ENCODE results near the gene MASP2.
"Not testable (repeated sequence)": the region's sequence is repeated elsewhere in the genome, so short reads cannot be mapped to it uniquely, and the experiment has no call there.

MASP2 gene

GRCh38 chr1:11024154-11024873 is 22.7 kb downstream of the MASP2 start:
- no peaks in the 10 kb centered on the region for H3K27me3 ChIP-seq (ENCODE audit: insufficient read depth, low read length, poor library complexity)
- no peaks in the 10 kb centered on the region for H3K9me3 ChIP-seq (ENCODE audit: insufficient read depth, low read length, severe bottlenecking)
- no peak overlapping the region for H3K27ac ChIP-seq (ENCODE audit: low read length)
- no peak for DNase-seq
- no peak overlapping the region for H3K9ac ChIP-seq (ENCODE audit: low read depth, low read length)
- H3K36me3 ChIP-seq (ENCODE audit: insufficient read depth, low read length): peaks cover 77% of the 10 kb centered on the region
- no peak for ATAC-seq (ENCODE audit: insufficient read depth, low read depth)
- TF ChIP-seq EZH2 (IDR thresholded peaks at IDR 0.05; ENCODE audit: borderline replicate concordance, low read depth, low read length, severe bottlenecking) (no peak), CTCF (IDR thresholded peaks at IDR 0.05; ENCODE audit: borderline replicate concordance, extremely low read depth, low read length, poor library complexity, severe bottlenecking) (no peak)
- H3K4me2 ChIP-seq (ENCODE audit: insufficient read depth, low read length): no peak overlapping the region
- H3K4me3 ChIP-seq (ENCODE audit: low read depth in 1 of 2, low read length in 2 of 2): no peak overlapping the region
- H3K4me1 ChIP-seq (ENCODE audit: insufficient read depth, low read length): no peaks in the 10 kb centered on the region
- no peaks in the 10 kb centered on the region; the same call in 1 of the 2 replicates for H3K79me2 ChIP-seq (ENCODE audit: insufficient read depth, low read length)
- peaks cover 29% of the 10 kb centered on the region; the same call in 1 of the 2 replicates for H4K20me1 ChIP-seq (ENCODE audit: insufficient read depth, low read length)
- no peak overlapping the region for H2AFZ ChIP-seq (ENCODE audit: low read depth, low read length)

- H4K20me1 ChIP-seq (ENCODE audit: insufficient read depth, low read length): peaks cover 38% of the 10 kb centered on the region; the same call in 1 of the 2 replicates
- H3K4me2 ChIP-seq (ENCODE audit: insufficient read depth, low read length): no peak overlapping the region
- H3K4me3 ChIP-seq (ENCODE audit: low read depth in 1 of 2, low read length in 2 of 2): no peak overlapping the region
- peaks cover 88% of the 10 kb centered on the region for H3K36me3 ChIP-seq (ENCODE audit: insufficient read depth, low read length)
- DNase-seq (no peak), ATAC-seq (ENCODE audit: insufficient read depth, low read depth) (no peak)
- H3K9me3 ChIP-seq (ENCODE audit: insufficient read depth, low read length, severe bottlenecking): no peaks in the 10 kb centered on the region
- peaks cover 11% of the 10 kb centered on the region for H3K79me2 ChIP-seq (ENCODE audit: insufficient read depth, low read length)
- H3K9ac ChIP-seq (ENCODE audit: low read depth, low read length): no peak overlapping the region
- no peaks in the 10 kb centered on the region for H3K4me1 ChIP-seq (ENCODE audit: insufficient read depth, low read length)
- TF ChIP-seq EZH2 (IDR thresholded peaks at IDR 0.05; ENCODE audit: borderline replicate concordance, low read depth, low read length, severe bottlenecking): no peak
- no peak for TF ChIP-seq CTCF (IDR thresholded peaks at IDR 0.05; ENCODE audit: borderline replicate concordance, extremely low read depth, low read length, poor library complexity, severe bottlenecking)
- no peak overlapping the region for H3K27ac ChIP-seq (ENCODE audit: low read length)
- H2AFZ ChIP-seq (ENCODE audit: low read depth, low read length): no peak overlapping the region
- H3K27me3 ChIP-seq (ENCODE audit: insufficient read depth, low read length, poor library complexity): no peaks in the 10 kb centered on the region
These were observed 23.8 kb downstream of the MASP2 start for GRCh38 chr1:11023201-11023600.

- H3K79me2 ChIP-seq (ENCODE audit: insufficient read depth, low read length): peaks cover 31% of the 10 kb centered on the region
- H3K27me3 ChIP-seq (ENCODE audit: insufficient read depth, low read length, poor library complexity): no peaks in the 10 kb centered on the region
- no peak overlapping the region for H3K9ac ChIP-seq (ENCODE audit: low read depth, low read length)
- no peak for TF ChIP-seq CTCF (IDR thresholded peaks at IDR 0.05; ENCODE audit: borderline replicate concordance, extremely low read depth, low read length, poor library complexity, severe bottlenecking)
- DNase-seq (no peak), ATAC-seq (ENCODE audit: insufficient read depth, low read depth) (no peak)
- H3K27ac ChIP-seq (ENCODE audit: low read length): no peak overlapping the region
- no peak overlapping the region for H3K4me2 ChIP-seq (ENCODE audit: insufficient read depth, low read length)
- peaks cover 14% of the 10 kb centered on the region; the same call in 1 of the 2 replicates for H3K4me1 ChIP-seq (ENCODE audit: insufficient read depth, low read length)
- peaks cover 95% of the 10 kb centered on the region for H3K36me3 ChIP-seq (ENCODE audit: insufficient read depth, low read length)
- no peak overlapping the region for H3K4me3 ChIP-seq (ENCODE audit: low read depth in 1 of 2, low read length in 2 of 2)
- no peaks in the 10 kb centered on the region for H3K9me3 ChIP-seq (ENCODE audit: insufficient read depth, low read length, severe bottlenecking)
- peaks cover 47% of the 10 kb centered on the region; the same call in 1 of the 2 replicates for H4K20me1 ChIP-seq (ENCODE audit: insufficient read depth, low read length)
- no peak overlapping the region for H2AFZ ChIP-seq (ENCODE audit: low read depth, low read length)
These were observed 27.1 kb downstream of the MASP2 start for GRCh38 chr1:11019971-11020370.

- H3K36me3 ChIP-seq (ENCODE audit: insufficient read depth, low read length): peaks cover 95% of the 10 kb centered on the region
These were observed 27.7 kb downstream of the MASP2 start for GRCh38 chr1:11019358-11019757.

More at GRCh38 chr1:11019358-11019757, 27.7 kb downstream of the MASP2 start:
- H3K79me2 ChIP-seq (ENCODE audit: insufficient read depth, low read length): peaks cover 37% of the 10 kb centered on the region
- not testable (repeated sequence) for H2AFZ ChIP-seq (ENCODE audit: low read depth, low read length); H3K4me3 ChIP-seq (ENCODE audit: low read depth in 1 of 2, low read length in 2 of 2); H3K4me2 ChIP-seq (ENCODE audit: insufficient read depth, low read length); H3K27me3 ChIP-seq (ENCODE audit: insufficient read depth, low read length, poor library complexity); H3K27ac ChIP-seq (ENCODE audit: low read length); DNase-seq; H3K9me3 ChIP-seq (ENCODE audit: insufficient read depth, low read length, severe bottlenecking); ATAC-seq (ENCODE audit: insufficient read depth, low read depth); H3K9ac ChIP-seq (ENCODE audit: low read depth, low read length)
- H3K4me1 ChIP-seq (ENCODE audit: insufficient read depth, low read length): peaks cover 20% of the 10 kb centered on the region
- peaks cover 53% of the 10 kb centered on the region for H4K20me1 ChIP-seq (ENCODE audit: insufficient read depth, low read length)

Measured in DND-41 (cell line).